Chondrocyte (in vitro differentiated cells): ENCODE results near the gene OSBPL2. TPM values are rescaled to one million over a fixed set of nuclear protein-coding genes. Genes with fewer than 3 reads are reported as not detected.

Source experiments
- DNase-seq: peaks from one replicate; pipeline ENCODE4 v3.0.0; 2021; ENCODE audit warnings: mixed read lengths, low spot score
- H3K27ac Mint-ChIP-seq: one replicate; pipeline ENCODE4 v1.8.0; 2021; ENCODE audit warnings: mild to moderate bottlenecking, moderate library complexity, mixed read lengths; ENCODE audit not compliant: unreplicated experiment
- H3K27me3 Mint-ChIP-seq: 2 replicates; pipeline ENCODE4 v1.8.0; 2021; ENCODE audit warnings: low read depth, mixed read lengths
- H3K36me3 Mint-ChIP-seq: 2 replicates; pipeline ENCODE4 v1.8.0; 2021; ENCODE audit warnings: low read depth, mixed read lengths
- H3K4me1 Mint-ChIP-seq: 2 replicates; pipeline ENCODE4 v1.8.0; 2021; ENCODE audit warnings: low read depth, mild to moderate bottlenecking, mixed read lengths
- H3K4me3 Mint-ChIP-seq: one replicate; pipeline ENCODE4 v1.8.0; 2021; ENCODE audit warnings: mild to moderate bottlenecking, moderate library complexity, mixed read lengths; ENCODE audit not compliant: unreplicated experiment
- H3K9me3 Mint-ChIP-seq: 2 replicates; pipeline ENCODE4 v1.8.0; 2021; ENCODE audit warnings: low read depth, mixed read lengths
- CTCF ChIP-seq: fragments of 200-600 bp; sonication (generic); IDR thresholded peaks from 2 replicates; pipeline ENCODE4 v1.5.0; 2021; ENCODE audit warnings: antibody characterized with exemption, mild to moderate bottlenecking, moderate library complexity
- total RNA-seq: library from RNA; stranded (reverse); gene quantifications from 3 replicates; pipeline ENCODE4 v1.2.1, GENCODE V29; 2021

OSBPL2 gene
- total RNA-seq, 1 donor from 2014 or later, result 48.3 TPM

DNA sequence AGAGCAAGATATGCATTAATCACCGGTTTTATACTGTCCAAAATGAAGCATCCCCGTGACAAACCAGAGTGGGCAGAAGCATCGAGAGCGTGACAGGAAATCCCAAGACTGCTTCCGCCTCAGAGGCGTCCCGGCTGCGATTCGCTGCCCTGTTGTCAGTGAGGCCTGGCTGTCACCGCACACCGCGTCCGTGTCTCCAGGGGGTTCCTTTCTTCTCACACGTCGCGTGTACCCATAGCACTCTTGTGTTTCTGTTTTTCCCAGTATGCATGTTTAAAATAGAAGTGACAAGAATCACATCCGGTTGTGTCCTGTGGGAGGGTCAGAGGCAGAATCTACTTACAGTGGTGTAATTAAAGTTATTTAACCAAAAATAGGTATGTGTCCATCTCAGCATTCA lies 56.2 kb downstream of the OSBPL2 start:
- Mint-ChIP-seq H3K27ac (no peak overlapping the region), H3K36me3 (peaks cover 18% of the 10 kb centered on the region), H3K4me1 (no peaks in the 10 kb centered on the region), H3K4me3 (no peak overlapping the region), H3K27me3 (no peaks in the 10 kb centered on the region), H3K9me3 (no peaks in the 10 kb centered on the region)
- no peak for TF ChIP-seq CTCF
- DNase-seq, result no peak

GRCh38 chr20:62296724-62297448 lies 58.6 kb downstream of the OSBPL2 start:
- Mint-ChIP-seq H3K4me1 (peaks cover 3% of the 10 kb centered on the region), H3K4me3 (no peak overlapping the region), H3K36me3 (peaks cover 14% of the 10 kb centered on the region), H3K27ac (no peak overlapping the region), H3K9me3 (no peaks in the 10 kb centered on the region), H3K27me3 (no peaks in the 10 kb centered on the region)
- DNase-seq, result no peak
- TF ChIP-seq CTCF, result no peak

DNA sequence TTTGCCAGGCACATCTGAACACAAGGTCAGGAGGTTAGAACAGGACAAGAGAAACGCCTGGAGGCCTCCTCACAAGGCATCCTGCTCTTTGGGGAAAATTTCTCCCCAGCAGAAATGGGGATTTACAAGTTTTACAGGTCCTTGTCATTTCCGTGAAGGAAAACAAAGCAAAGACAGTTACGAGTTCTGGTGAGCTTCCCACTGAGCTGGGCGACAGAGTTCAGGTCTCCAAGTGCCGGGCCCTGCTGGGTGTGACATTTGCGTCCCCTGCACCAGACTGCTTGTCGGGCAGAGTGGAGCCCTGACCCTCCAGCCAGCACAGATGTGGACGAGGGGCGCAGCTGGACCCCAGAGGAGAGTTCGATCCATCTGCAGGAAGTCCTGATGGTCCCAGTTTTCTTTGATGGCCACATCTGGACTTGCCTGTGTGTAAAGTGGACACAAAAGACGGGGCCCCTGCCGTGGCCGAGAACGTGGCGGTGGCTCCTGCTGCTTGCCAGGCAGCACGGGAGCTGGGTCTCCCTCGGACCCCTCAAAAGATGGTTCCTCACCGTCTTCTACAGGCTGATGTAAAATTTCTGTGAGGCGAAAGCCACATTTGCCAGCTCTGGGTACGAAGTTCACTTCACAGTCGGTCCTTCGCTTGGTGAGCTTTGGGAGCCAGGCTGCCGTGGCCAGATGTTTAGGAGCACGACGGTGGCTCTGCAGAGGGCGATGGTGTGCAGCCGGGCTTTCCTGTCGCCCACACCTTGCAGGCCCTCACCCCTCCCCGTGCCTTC lies 59.3 kb downstream of the OSBPL2 start:
- peaks cover 9% of the 10 kb centered on the region for H3K4me1 Mint-ChIP-seq
- DNase-seq, result no peak
- peaks cover 11% of the 10 kb centered on the region for H3K36me3 Mint-ChIP-seq
- H3K4me3 Mint-ChIP-seq, result no peak overlapping the region
- no peak for TF ChIP-seq CTCF
- no peak overlapping the region for H3K27ac Mint-ChIP-seq
- H3K9me3 Mint-ChIP-seq, result no peaks in the 10 kb centered on the region
- no peaks in the 10 kb centered on the region for H3K27me3 Mint-ChIP-seq

DNA sequence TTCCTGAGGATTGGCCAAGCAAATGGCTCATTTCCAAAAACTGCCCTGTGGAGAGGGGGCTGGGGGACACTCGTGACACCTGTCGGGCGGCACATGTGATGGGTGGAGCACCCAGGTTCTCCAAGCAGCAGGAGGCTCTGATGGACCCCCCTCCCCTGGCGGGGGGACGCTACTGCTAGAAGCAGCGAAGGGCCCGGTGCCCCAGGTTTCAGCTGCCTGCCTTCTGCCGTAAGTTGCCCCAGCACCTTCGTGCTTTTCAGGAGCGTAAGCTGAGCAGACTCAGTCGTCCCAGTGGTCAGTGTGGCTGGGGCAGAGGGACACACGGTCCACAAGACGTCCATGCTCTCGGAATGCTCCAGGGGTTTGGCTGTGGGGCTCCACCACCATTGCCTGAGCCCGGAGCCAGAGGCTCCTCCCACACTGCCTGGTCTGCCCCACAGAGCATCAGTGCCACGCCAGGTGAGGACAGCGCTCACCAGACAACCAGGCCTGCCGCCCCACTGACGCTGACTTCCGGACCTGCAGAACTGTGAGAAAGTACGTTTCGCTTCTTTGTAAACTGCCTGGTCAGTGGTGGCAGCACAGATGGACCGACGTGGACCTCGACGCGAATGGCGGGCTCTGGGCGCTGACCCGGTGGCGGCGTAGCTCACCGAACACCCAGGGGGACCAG lies 60.4 kb downstream of the OSBPL2 start:
- H3K4me3 Mint-ChIP-seq, result no peak overlapping the region
- no peak for DNase-seq
- no peaks in the 10 kb centered on the region for H3K27me3 Mint-ChIP-seq
- no peak for TF ChIP-seq CTCF
- H3K9me3 Mint-ChIP-seq, result no peaks in the 10 kb centered on the region
- H3K27ac Mint-ChIP-seq, result no peak overlapping the region
- H3K4me1 Mint-ChIP-seq, result peaks cover 12% of the 10 kb centered on the region
- peaks cover 11% of the 10 kb centered on the region for H3K36me3 Mint-ChIP-seq

DNA sequence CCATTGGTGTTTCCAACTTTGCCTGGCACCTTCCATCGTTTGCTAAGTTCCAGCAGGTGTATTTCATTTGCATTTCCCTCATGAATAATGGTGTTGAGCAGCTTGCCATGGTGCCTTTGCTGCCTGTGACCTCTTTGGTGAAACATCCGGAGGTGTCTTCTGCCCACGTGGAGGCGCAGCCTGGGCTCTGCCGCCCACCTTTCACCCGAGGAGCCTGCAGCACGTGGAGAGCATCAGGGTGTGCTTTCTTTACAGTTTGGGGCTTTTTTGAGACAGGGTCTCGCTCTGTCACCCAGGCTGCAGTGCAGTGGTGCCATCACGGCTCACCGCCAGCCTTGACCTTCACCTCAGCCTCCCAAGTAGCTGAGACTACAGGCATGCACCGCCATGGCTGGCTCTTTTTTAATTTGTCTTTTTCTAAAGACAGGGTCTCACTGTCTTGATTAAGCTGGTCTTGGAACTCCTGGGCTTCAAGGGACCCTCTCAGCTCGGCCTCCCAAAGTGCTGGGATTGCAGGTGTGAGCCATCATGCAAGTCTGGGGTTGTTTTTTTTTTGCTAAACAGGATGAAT lies 61.4 kb downstream of the OSBPL2 start:
- peaks cover 23% of the 10 kb centered on the region for H3K4me1 Mint-ChIP-seq
- H3K4me3 Mint-ChIP-seq, result no peak overlapping the region
- peaks cover 8% of the 10 kb centered on the region for H3K36me3 Mint-ChIP-seq
- H3K9me3 Mint-ChIP-seq, result no peaks in the 10 kb centered on the region
- no peak overlapping the region for H3K27ac Mint-ChIP-seq
- DNase-seq, result no peak
- no peaks in the 10 kb centered on the region for H3K27me3 Mint-ChIP-seq
- no peak for TF ChIP-seq CTCF
